IMR-90 (cell line): ENCODE results near the gene JAKMIP1. TPM values are rescaled to one million over a fixed set of nuclear protein-coding genes. Genes with fewer than 3 reads are reported as not detected.

Source experiments
- ATAC-seq: fragments of 200-7000 bp; cut with Tn5 transposase; 2 replicates; pipeline ENCODE4 v1.9.1; 2020; ENCODE audit warnings: low read depth, mild to moderate bottlenecking, moderate library complexity
- BruUV-seq: library from RNA; stranded (reverse); fragments of 400-500 nt; replicated peaks from 2 replicates; lab custom pipeline; 2021; lab: Mats Ljungman, UMichigan
- CTCF ChIA-PET: fragments of 300-600 bp; formaldehyde crosslinking; extraction: SDS; loops from one replicate; lab custom pipeline; 2021; ENCODE audit warnings: antibody characterized with exemption; lab: Yijun Ruan, JAX
- POLR2A ChIA-PET: fragments of 300-600 bp; sonication (Branson Sonifier 250); formaldehyde crosslinking; loops from one replicate; lab custom pipeline; 2022; ENCODE audit warnings: antibody characterized with exemption; ENCODE audit not compliant: unreplicated experiment; lab: Charles Lee
- DNase-seq: peaks from one replicate; pipeline ENCODE4 v3.0.0; 2013
- H2AFZ ChIP-seq: replicated peaks from 2 replicates; pipeline ENCODE3; 2013; ENCODE audit warnings: low read length, mild to moderate bottlenecking; ENCODE audit not compliant: poor library complexity
- H2AK5ac ChIP-seq: 2 replicates; pipeline ENCODE4 v1.6.1; 2013; ENCODE audit warnings: low read depth, low read length, inconsistent platforms
- H2AK9ac ChIP-seq: replicated peaks from 2 replicates; pipeline ENCODE3; 2013; ENCODE audit warnings: mild to moderate bottlenecking, low read depth, low read length, moderate library complexity; ENCODE audit not compliant: poor library complexity
- H2BK120ac ChIP-seq: 2 replicates; pipeline ENCODE4 v1.6.1; 2013; ENCODE audit warnings: low read depth, low read length, inconsistent platforms
- H2BK15ac ChIP-seq: 3 replicates; pipeline ENCODE4 v1.6.1; 2013; ENCODE audit warnings: low read depth, low read length, inconsistent platforms
- H2BK20ac ChIP-seq: 2 replicates; pipeline ENCODE4 v1.6.1; 2013; ENCODE audit warnings: low read depth, mild to moderate bottlenecking, inconsistent platforms, low read length, moderate library complexity
- H2BK5ac ChIP-seq: 2 replicates; pipeline ENCODE4 v1.6.1; 2013; ENCODE audit warnings: mild to moderate bottlenecking, low read depth, low read length, inconsistent platforms; ENCODE audit not compliant: poor library complexity, severe bottlenecking
- H3K14ac ChIP-seq: replicated peaks from 2 replicates; pipeline ENCODE4 v1.6.1; 2013; ENCODE audit warnings: low read depth, low read length, inconsistent platforms
- H3K18ac ChIP-seq: 2 replicates; pipeline ENCODE4 v1.6.1; 2013; ENCODE audit warnings: low read depth, low read length, control low read depth
- H3K23ac ChIP-seq: 2 replicates; pipeline ENCODE4 v1.6.1; 2013; ENCODE audit warnings: low read depth, low read length, inconsistent platforms
- H3K27ac ChIP-seq: 2 replicates; pipeline ENCODE4 v1.5.1; 2013; ENCODE audit warnings: mild to moderate bottlenecking, control low read depth, low read length; ENCODE audit not compliant: insufficient read depth
- H3K27me3 ChIP-seq: 2 replicates; pipeline ENCODE4 v1.6.1; 2013; ENCODE audit warnings: low read length; ENCODE audit not compliant: control insufficient read depth, insufficient read depth
- H3K36me3 ChIP-seq: 2 replicates; pipeline ENCODE4 v1.6.1; 2013; ENCODE audit warnings: low read length, mixed read lengths; ENCODE audit not compliant: control insufficient read depth, insufficient read depth
- H3K4ac ChIP-seq: 2 replicates; pipeline ENCODE4 v1.6.1; 2013; ENCODE audit warnings: low read depth, low read length, inconsistent platforms
- H3K4me1 ChIP-seq: 2 replicates; pipeline ENCODE4 v1.6.1; 2013; ENCODE audit warnings: low read length, mixed read lengths; ENCODE audit not compliant: control insufficient read depth, insufficient read depth
- H3K4me2 ChIP-seq: 2 replicates; pipeline ENCODE4 v1.6.1; 2013; ENCODE audit warnings: low read depth, mild to moderate bottlenecking, control low read depth, low read length, moderate library complexity
- H3K4me3 ChIP-seq: 2 replicates; pipeline ENCODE4 v1.5.1; 2013; ENCODE audit warnings: low read depth, mild to moderate bottlenecking, control low read depth, low read length, moderate library complexity; ENCODE audit not compliant: insufficient read depth
- H3K56ac ChIP-seq: 2 replicates; pipeline ENCODE4 v1.6.1; 2013; ENCODE audit warnings: low read length, inconsistent platforms; ENCODE audit not compliant: insufficient read depth; ENCODE audit errors: extremely low read depth
- H3K79me1 ChIP-seq, 2 experiments: 2 replicates each; pipeline ENCODE4 v1.6.1; 2013; ENCODE audit warnings: low read length in 2 of 2, inconsistent platforms in 1 of 2, low read depth in 1 of 2
- H3K9ac ChIP-seq: 2 replicates; pipeline ENCODE4 v1.6.1; 2013; ENCODE audit warnings: low read depth, low read length, control low read depth
- H3K9me1 ChIP-seq: 2 replicates; pipeline ENCODE4 v1.6.1; 2013; ENCODE audit warnings: low read length, inconsistent platforms; ENCODE audit not compliant: insufficient read depth
- H3K9me3 ChIP-seq: 2 replicates; pipeline ENCODE4 v1.6.1; 2013; ENCODE audit warnings: low read length; ENCODE audit not compliant: control insufficient read depth, insufficient read depth
- H4K20me1 ChIP-seq: 2 replicates; pipeline ENCODE4 v1.6.1; 2013; ENCODE audit warnings: low read length, inconsistent platforms; ENCODE audit not compliant: insufficient read depth
- H4K5ac ChIP-seq: 2 replicates; pipeline ENCODE4 v1.6.1; 2013; ENCODE audit warnings: mild to moderate bottlenecking, low read depth, low read length, control low read depth
- H4K8ac ChIP-seq, 2 experiments: 2 replicates each; pipeline ENCODE4 v1.6.1; 2013; ENCODE audit warnings: low read depth in 2 of 2, low read length in 2 of 2, control low read depth in 1 of 2, inconsistent platforms in 1 of 2
- H4K91ac ChIP-seq: 2 replicates; pipeline ENCODE4 v1.6.1; 2013; ENCODE audit warnings: low read depth, low read length, inconsistent platforms; ENCODE audit not compliant: insufficient read depth
- MAFK ChIP-seq: IDR thresholded peaks from 2 replicates; pipeline ENCODE4 v1.6.1; 2012; ENCODE audit warnings: low read depth, low read length, improper control_type of control experiment
- SMC3 ChIP-seq: fragments of 150-350 bp; IDR thresholded peaks from 2 replicates; pipeline ENCODE4 v1.6.1; 2016; ENCODE audit warnings: low read depth, mild to moderate bottlenecking, antibody characterized with exemption, low read length, moderate library complexity
- WGBS, 2 experiments: methylation state at CpG; one replicate each; pipeline versions ENCODE4 v1.1.5 to v1.1.7; 2013; ENCODE audit warnings: missing lambda C conversion rate in 2 of 2; ENCODE audit not compliant: insufficient read length in 1 of 2; ENCODE audit errors: extremely low coverage in 2 of 2; 5-methylcytosine and 5-hydroxymethylcytosine counted together
- dilution Hi-C: fragments of 300-500 bp; cut with HindIII; formaldehyde crosslinking; loops from one replicate; pipeline ENCODE4 v1.14.3; 2018; ENCODE audit warnings: low sequenced_read_pairs; ENCODE audit not compliant: unreplicated experiment
- in situ Hi-C: fragments of 300-500 bp; cut with MboI; formaldehyde crosslinking; loops from 3 replicates; pipeline ENCODE4 v1.14.3; 2019; ENCODE audit warnings: low sequenced_read_pairs, inconsistent platforms, mixed read lengths
- intact Hi-C: fragments of 100-400 bp; cut with micrococcal nuclease; formaldehyde crosslinking; loops from 2 replicates; pipeline ENCODE4 v1.10.0; 2022
- polyA plus RNA-seq, 3 experiments: library from polyadenylated mRNA; depleted of rRNA; stranded (reverse); fragments of >200 nt; gene quantifications; 2 replicates each; pipeline ENCODE4 v1.2.3, GENCODE V29; 2012; ENCODE audit warnings: low replicate concordance in 1 of 3
- total RNA-seq: library from RNA; depleted of rRNA; stranded (reverse); fragments of >200 nt; gene quantifications from 2 replicates; pipeline ENCODE4 v1.2.3, GENCODE V29; 2012

The JAKMIP1 gene
- total and polyA plus RNA-seq, 2 of the 4 experiments (the other 2 are of a cell fraction), result not detected

GRCh38 chr4:6059375-6059805 lies 141.0 kb downstream of the JAKMIP1 start:
- POLR2A ChIA-PET, result no interaction called here
- H3K4ac ChIP-seq, result no peak overlapping the region
- ATAC-seq (no peak), DNase-seq (no peak)
- no peak overlapping the region for H3K9ac ChIP-seq
- no peak overlapping the region for H2AFZ ChIP-seq
- no peaks in the 10 kb centered on the region for H4K20me1 ChIP-seq
- no peak overlapping the region for H3K4me2 ChIP-seq
- no peak overlapping the region for H3K18ac ChIP-seq
- no peak overlapping the region for H4K91ac ChIP-seq
- H2BK120ac ChIP-seq, result no peak overlapping the region
- no peak overlapping the region for H2BK5ac ChIP-seq
- no peak overlapping the region for H2AK5ac ChIP-seq
- TF ChIP-seq MAFK (peak; percentile 62), SMC3 (no peak)
- H3K27ac ChIP-seq, result no peak overlapping the region
- no peak overlapping the region for H3K4me3 ChIP-seq
- no peaks in the 10 kb centered on the region for H3K9me1 ChIP-seq
- no peak overlapping the region for H2BK20ac ChIP-seq
- intact Hi-C loops, result no loop called here
- no peak overlapping the region for H4K8ac ChIP-seq
- no peak overlapping the region for H2AK9ac ChIP-seq
- no peak overlapping the region for H3K23ac ChIP-seq
- no TSS peak for BruUV-seq
- 50% methylated on average over 1 of the region's 7 CpGs; no CpG with 5 or more reads in 1 of the 2 experiments for WGBS, 2 experiments
- no peak overlapping the region for H4K5ac ChIP-seq
- H3K27me3 ChIP-seq, result no peaks in the 10 kb centered on the region
- no peaks in the 10 kb centered on the region for H3K79me1 ChIP-seq
- H3K4me1 ChIP-seq, result no peaks in the 10 kb centered on the region
- H3K36me3 ChIP-seq, result no peaks in the 10 kb centered on the region
- H3K9me3 ChIP-seq, result peaks cover 54% of the 10 kb centered on the region
- dilution Hi-C loops, result no loop called here
- H3K56ac ChIP-seq, result no peak overlapping the region
- CTCF ChIA-PET, result no interaction called here
- H3K14ac ChIP-seq, result no peak overlapping the region
- in situ Hi-C loops, result no loop called here
- H2BK15ac ChIP-seq, result no peak overlapping the region
